Mammary epithelial cell (primary cell): ENCODE measurements around the gene STX5.

Source experiments
- EZH2 ChIP-seq: IDR thresholded peaks from 2 replicates; pipeline ENCODE4 v1.6.1; 2012; ENCODE audit warnings: low read length, inconsistent platforms, borderline replicate concordance
- TF ChIP-seq, protein P1 (sequence below), 2 donors: IDR thresholded peaks in 1 of 2; conservative IDR thresholded peaks in 1 of 2; 2 replicates each; pipeline ENCODE4 v1.5.1; 2011 to 2012; ENCODE audit warnings: inconsistent platforms in 2 of 2, low read length in 2 of 2, mild to moderate bottlenecking in 2 of 2, control low read depth in 1 of 2, low read depth in 1 of 2; ENCODE audit not compliant: insufficient read depth in 1 of 2; ENCODE audit errors: extremely low read depth in 1 of 2

DNA sequence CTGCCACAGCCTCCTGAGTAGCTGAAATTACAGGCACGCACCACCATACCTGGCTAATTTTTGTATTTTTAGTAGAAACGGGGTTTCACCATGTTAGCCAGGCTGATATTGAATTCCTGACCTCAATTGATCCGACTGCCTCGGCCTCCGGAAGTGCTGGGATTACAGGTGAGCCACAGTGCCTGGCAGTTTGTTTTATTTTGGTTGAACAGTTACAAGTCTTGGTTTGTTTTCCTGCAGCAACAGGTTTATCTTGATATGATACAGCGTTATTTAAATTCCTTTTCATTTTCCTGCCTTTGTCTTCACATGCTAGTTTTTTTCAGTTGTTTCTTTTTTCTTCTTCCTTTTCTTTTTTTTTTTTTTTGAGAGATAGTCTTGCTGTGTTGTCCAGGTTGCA is 44.9 kb upstream of the STX5 start:
- TF ChIP-seq, protein P1, sequence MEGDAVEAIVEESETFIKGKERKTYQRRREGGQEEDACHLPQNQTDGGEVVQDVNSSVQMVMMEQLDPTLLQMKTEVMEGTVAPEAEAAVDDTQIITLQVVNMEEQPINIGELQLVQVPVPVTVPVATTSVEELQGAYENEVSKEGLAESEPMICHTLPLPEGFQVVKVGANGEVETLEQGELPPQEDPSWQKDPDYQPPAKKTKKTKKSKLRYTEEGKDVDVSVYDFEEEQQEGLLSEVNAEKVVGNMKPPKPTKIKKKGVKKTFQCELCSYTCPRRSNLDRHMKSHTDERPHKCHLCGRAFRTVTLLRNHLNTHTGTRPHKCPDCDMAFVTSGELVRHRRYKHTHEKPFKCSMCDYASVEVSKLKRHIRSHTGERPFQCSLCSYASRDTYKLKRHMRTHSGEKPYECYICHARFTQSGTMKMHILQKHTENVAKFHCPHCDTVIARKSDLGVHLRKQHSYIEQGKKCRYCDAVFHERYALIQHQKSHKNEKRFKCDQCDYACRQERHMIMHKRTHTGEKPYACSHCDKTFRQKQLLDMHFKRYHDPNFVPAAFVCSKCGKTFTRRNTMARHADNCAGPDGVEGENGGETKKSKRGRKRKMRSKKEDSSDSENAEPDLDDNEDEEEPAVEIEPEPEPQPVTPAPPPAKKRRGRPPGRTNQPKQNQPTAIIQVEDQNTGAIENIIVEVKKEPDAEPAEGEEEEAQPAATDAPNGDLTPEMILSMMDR (conservative IDR thresholded peaks at IDR 0.05 in 1 of 2, IDR thresholded peaks at IDR 0.05 in 1 of 2; ENCODE audit: extremely low read depth in 1 of 2, insufficient read depth in 1 of 2, low read depth in 1 of 2, low read length in 2 of 2) = no peak
- no peak for TF ChIP-seq EZH2
